Measurements from ENCODE around the gene TRDN. TPM values are rescaled to one million over a fixed set of nuclear protein-coding genes. Genes with fewer than 3 reads are reported as not detected.

Gene TRDN
- total RNA-seq, 6 experiments from 2014 or later: 0.06 to 0.19 TPM; not detected in 4

- H3K36me3 ChIP-seq: no peaks in the 10 kb centered on the region
- H3K27ac ChIP-seq: no peak overlapping the region
- no peaks in the 10 kb centered on the region for H3K27me3 ChIP-seq
- H3K9me3 ChIP-seq: no peaks in the 10 kb centered on the region
- ATAC-seq (no peak), DNase-seq (no peak)
- WGBS (ENCODE audit: insufficient coverage, low coverage, low lambda C conversion rate, missing lambda C conversion rate): 20% methylated on average over 4 of the region's 7 CpGs
- H3K4me1 ChIP-seq: no peaks in the 10 kb centered on the region
- no peak overlapping the region for H3K4me3 ChIP-seq
- no peak for TF ChIP-seq POLR2A (IDR thresholded peaks at IDR 0.05)
- TF ChIP-seq, protein P1, sequence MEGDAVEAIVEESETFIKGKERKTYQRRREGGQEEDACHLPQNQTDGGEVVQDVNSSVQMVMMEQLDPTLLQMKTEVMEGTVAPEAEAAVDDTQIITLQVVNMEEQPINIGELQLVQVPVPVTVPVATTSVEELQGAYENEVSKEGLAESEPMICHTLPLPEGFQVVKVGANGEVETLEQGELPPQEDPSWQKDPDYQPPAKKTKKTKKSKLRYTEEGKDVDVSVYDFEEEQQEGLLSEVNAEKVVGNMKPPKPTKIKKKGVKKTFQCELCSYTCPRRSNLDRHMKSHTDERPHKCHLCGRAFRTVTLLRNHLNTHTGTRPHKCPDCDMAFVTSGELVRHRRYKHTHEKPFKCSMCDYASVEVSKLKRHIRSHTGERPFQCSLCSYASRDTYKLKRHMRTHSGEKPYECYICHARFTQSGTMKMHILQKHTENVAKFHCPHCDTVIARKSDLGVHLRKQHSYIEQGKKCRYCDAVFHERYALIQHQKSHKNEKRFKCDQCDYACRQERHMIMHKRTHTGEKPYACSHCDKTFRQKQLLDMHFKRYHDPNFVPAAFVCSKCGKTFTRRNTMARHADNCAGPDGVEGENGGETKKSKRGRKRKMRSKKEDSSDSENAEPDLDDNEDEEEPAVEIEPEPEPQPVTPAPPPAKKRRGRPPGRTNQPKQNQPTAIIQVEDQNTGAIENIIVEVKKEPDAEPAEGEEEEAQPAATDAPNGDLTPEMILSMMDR (IDR thresholded peaks at IDR 0.05): no peak
- intact Hi-C loops (cut with DNase I): no loop called here
These were observed 188.4 kb downstream of the TRDN start for GRCh38 chr6:123448306-123448884.

DNA sequence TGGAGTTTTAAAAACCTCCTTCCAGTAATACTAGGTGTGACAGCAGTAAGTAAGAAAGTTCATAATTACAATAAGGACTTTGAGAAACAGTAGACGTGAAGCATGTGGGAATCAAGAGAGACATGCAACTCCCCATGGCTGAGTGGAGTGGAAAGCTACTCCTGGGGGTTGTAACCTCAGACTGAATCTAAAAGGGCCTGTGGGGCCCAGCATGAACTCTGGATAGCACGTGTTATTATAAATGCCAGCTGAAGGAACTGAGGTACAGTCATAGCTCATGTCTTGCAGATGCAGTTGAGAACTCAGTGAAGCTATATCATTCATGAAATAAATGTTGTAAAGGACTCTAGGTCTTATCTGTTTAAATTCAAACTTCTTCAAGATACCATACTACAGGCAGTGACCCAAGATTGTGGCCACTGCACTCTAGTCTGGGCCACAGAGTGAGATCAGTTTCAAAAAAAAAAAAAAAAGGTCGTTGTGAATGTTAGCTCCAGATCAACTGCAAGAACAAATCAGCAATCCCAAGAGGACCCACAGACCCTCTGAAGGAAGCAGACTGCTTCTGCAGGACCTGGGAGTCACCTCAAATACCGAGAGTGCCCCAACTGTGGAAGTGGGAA is 189.3 kb downstream of the TRDN start:
- TF ChIP-seq POLR2A (IDR thresholded peaks at IDR 0.05): no peak
- TF ChIP-seq, protein P1 (IDR thresholded peaks at IDR 0.05): no peak
- 57% methylated on average over 4 of the region's 4 CpGs for WGBS (ENCODE audit: insufficient coverage, low coverage, low lambda C conversion rate, missing lambda C conversion rate)
- no peak for ATAC-seq

GRCh38 chr6:123439371-123439770 is 197.4 kb downstream of the TRDN start:
- no peak overlapping the region for H3K27ac ChIP-seq
- ATAC-seq (no peak), DNase-seq (no peak)
- H3K4me3 ChIP-seq: no peak overlapping the region
- intact Hi-C loops (cut with DNase I): no loop called here
- no peaks in the 10 kb centered on the region for H3K4me1 ChIP-seq
- no peaks in the 10 kb centered on the region for H3K27me3 ChIP-seq
- no peaks in the 10 kb centered on the region for H3K36me3 ChIP-seq
- H3K9me3 ChIP-seq: no peaks in the 10 kb centered on the region
- no peak for TF ChIP-seq POLR2A (IDR thresholded peaks at IDR 0.05)
- TF ChIP-seq, protein P1 (IDR thresholded peaks at IDR 0.05): no peak
- 24% methylated on average over 3 of the region's 3 CpGs for WGBS (ENCODE audit: insufficient coverage, low coverage, low lambda C conversion rate, missing lambda C conversion rate)

More for the DNA sequence above, 189.3 kb downstream of the TRDN start:
- no peak overlapping the region for H3K27ac ChIP-seq
- no peak for DNase-seq
- no peaks in the 10 kb centered on the region for H3K9me3 ChIP-seq
- H3K4me1 ChIP-seq: no peaks in the 10 kb centered on the region
- intact Hi-C loops (cut with DNase I): no loop called here
- H3K36me3 ChIP-seq: no peaks in the 10 kb centered on the region
- no peak overlapping the region for H3K4me3 ChIP-seq
- H3K27me3 ChIP-seq: no peaks in the 10 kb centered on the region

DNA sequence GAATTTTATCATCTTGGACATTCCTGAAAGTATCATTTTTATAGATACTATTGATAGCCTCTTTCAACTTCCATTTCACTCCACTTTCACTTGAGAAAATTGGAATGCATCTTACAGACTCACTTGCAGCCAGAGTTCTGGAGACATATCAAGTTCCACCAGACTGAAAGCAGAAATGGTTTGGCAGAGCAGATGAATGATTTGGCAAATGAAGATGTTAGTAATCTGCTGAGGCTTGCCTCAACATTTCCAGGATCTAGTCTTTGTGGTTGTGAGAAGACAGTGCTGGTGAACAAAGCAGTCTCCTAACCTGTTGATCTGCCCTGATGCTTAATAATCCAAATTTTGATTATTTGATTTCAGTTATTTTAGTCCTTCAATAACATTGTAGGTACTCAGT is 202.6 kb downstream of the TRDN start:
- ATAC-seq (no peak), DNase-seq (no peak)
- H3K4me3 ChIP-seq: no peak overlapping the region
- no peak overlapping the region for H3K27ac ChIP-seq
- no peaks in the 10 kb centered on the region for H3K27me3 ChIP-seq
- no peaks in the 10 kb centered on the region for H3K9me3 ChIP-seq
- intact Hi-C loops (cut with DNase I): no loop called here
- H3K4me1 ChIP-seq: no peaks in the 10 kb centered on the region
- no peaks in the 10 kb centered on the region for H3K36me3 ChIP-seq
- TF ChIP-seq, protein P1 (IDR thresholded peaks at IDR 0.05): no peak
- no peak for TF ChIP-seq POLR2A (IDR thresholded peaks at IDR 0.05)
